DND-41 (cell line): ENCODE data around the gene S100A16.

Source experiments
- ATAC-seq: fragments of 200-7000 bp; cut with Tn5 transposase; 3 replicates; pipeline ENCODE4 v1.9.1; 2021; ENCODE audit warnings: low read depth; ENCODE audit not compliant: insufficient read depth
- DNase-seq: peaks from one replicate; pipeline ENCODE4 v3.0.0-alpha.2; 2020
- H2AFZ ChIP-seq: 2 replicates; pipeline ENCODE4 v1.6.0; 2012; ENCODE audit warnings: low read depth, low read length
- H3K27ac ChIP-seq: 2 replicates; pipeline ENCODE4 v1.5.1; 2012; ENCODE audit warnings: low read length, inconsistent platforms
- H3K27me3 ChIP-seq: fragments of 200-600 bp; sonication (generic); 2 replicates; pipeline ENCODE4 v1.6.0; 2012; ENCODE audit warnings: low read length, mild to moderate bottlenecking, inconsistent platforms; ENCODE audit not compliant: insufficient read depth, poor library complexity
- H3K36me3 ChIP-seq: 2 replicates; pipeline ENCODE4 v1.5.1; 2012; ENCODE audit warnings: low read length, inconsistent platforms; ENCODE audit not compliant: insufficient read depth
- H3K4me1 ChIP-seq: 2 replicates; pipeline ENCODE4 v1.5.1; 2012; ENCODE audit warnings: mild to moderate bottlenecking, low read length; ENCODE audit not compliant: insufficient read depth
- H3K4me2 ChIP-seq: 2 replicates; pipeline ENCODE4 v1.6.0; 2012; ENCODE audit warnings: mild to moderate bottlenecking, moderate library complexity, low read length, inconsistent platforms; ENCODE audit not compliant: insufficient read depth
- H3K4me3 ChIP-seq, 2 experiments: fragments of 200-600 bp in 1 of 2; shearing (Covaris generic) in 1 of 2; 2 replicates each; pipeline ENCODE4 v1.5.1; 2012 to 2016; ENCODE audit warnings: inconsistent platforms in 2 of 2, low read length in 2 of 2, mild to moderate bottlenecking in 2 of 2, low read depth in 1 of 2, moderate library complexity in 1 of 2
- H3K79me2 ChIP-seq: 2 replicates; pipeline ENCODE4 v1.6.0; 2012; ENCODE audit warnings: low read length, inconsistent platforms; ENCODE audit not compliant: insufficient read depth
- H3K9ac ChIP-seq: 2 replicates; pipeline ENCODE4 v1.6.0; 2012; ENCODE audit warnings: low read depth, mild to moderate bottlenecking, inconsistent platforms, low read length, moderate library complexity
- H3K9me3 ChIP-seq: 2 replicates; pipeline ENCODE4 v1.5.1; 2012; ENCODE audit warnings: low read length, moderate library complexity, mild to moderate bottlenecking, inconsistent platforms; ENCODE audit not compliant: insufficient read depth, severe bottlenecking
- H4K20me1 ChIP-seq: 2 replicates; pipeline ENCODE4 v1.6.0; 2012; ENCODE audit warnings: low read length; ENCODE audit not compliant: insufficient read depth
- CTCF ChIP-seq: IDR thresholded peaks from 2 replicates; pipeline ENCODE4 v1.5.1; 2012; ENCODE audit warnings: borderline replicate concordance, low read length, moderate library complexity, mild to moderate bottlenecking; ENCODE audit not compliant: poor library complexity, severe bottlenecking; ENCODE audit errors: extremely low read depth
- EZH2 ChIP-seq: IDR thresholded peaks from 3 replicates; pipeline ENCODE4 v1.6.1; 2012; ENCODE audit warnings: borderline replicate concordance, low read depth, mild to moderate bottlenecking, moderate library complexity, low read length, inconsistent platforms; ENCODE audit not compliant: severe bottlenecking

The S100A16 gene

GRCh38 chr1:153611356-153611755 is 1.6 kb downstream of the S100A16 start:
- Histone ChIP-seq H3K4me1 (no peaks in the 10 kb centered on the region), H2AFZ (no peak overlapping the region), H3K4me2 (no peak overlapping the region), H3K4me3 (no peak overlapping the region), H3K27me3 (no peaks in the 10 kb centered on the region), H3K79me2 (no peaks in the 10 kb centered on the region), H3K9me3 (no peaks in the 10 kb centered on the region), H3K36me3 (no peaks in the 10 kb centered on the region), H3K9ac (no peak overlapping the region), H4K20me1 (no peaks in the 10 kb centered on the region), H3K27ac (no peak overlapping the region)
- ATAC-seq: no peak
- no peak for DNase-seq
- TF ChIP-seq EZH2 (no peak), CTCF (no peak)

GRCh38 chr1:153610811-153611301 is 2.1 kb downstream of the S100A16 start:
- Histone ChIP-seq H3K27ac (no peak overlapping the region), H3K4me1 (no peaks in the 10 kb centered on the region), H3K9ac (no peak overlapping the region), H3K9me3 (no peaks in the 10 kb centered on the region), H3K4me2 (no peak overlapping the region), H2AFZ (no peak overlapping the region), H4K20me1 (no peaks in the 10 kb centered on the region), H3K79me2 (no peaks in the 10 kb centered on the region), H3K4me3 (no peak overlapping the region), H3K27me3 (no peaks in the 10 kb centered on the region), H3K36me3 (no peaks in the 10 kb centered on the region)
- no peak for ATAC-seq
- DNase-seq: no peak
- no peak for TF ChIP-seq EZH2
- no peak for TF ChIP-seq CTCF

GRCh38 chr1:153610334-153610733 is 2.6 kb downstream of the S100A16 start:
- ATAC-seq (no peak), DNase-seq (no peak)
- no peaks in the 10 kb centered on the region for H3K9me3 ChIP-seq
- no peak for TF ChIP-seq CTCF
- TF ChIP-seq EZH2: no peak
- H4K20me1 ChIP-seq: no peaks in the 10 kb centered on the region
- no peaks in the 10 kb centered on the region for H3K36me3 ChIP-seq
- H2AFZ ChIP-seq: no peak overlapping the region
- no peaks in the 10 kb centered on the region for H3K27me3 ChIP-seq
- no peak overlapping the region for H3K9ac ChIP-seq
- H3K79me2 ChIP-seq: no peaks in the 10 kb centered on the region
- H3K4me3 ChIP-seq: no peak overlapping the region
- H3K27ac ChIP-seq: no peak overlapping the region
- no peaks in the 10 kb centered on the region for H3K4me1 ChIP-seq
- no peak overlapping the region for H3K4me2 ChIP-seq

GRCh38 chr1:153609585-153609907 is 3.4 kb downstream of the S100A16 start:
- TF ChIP-seq CTCF (no peak), EZH2 (no peak)
- no peaks in the 10 kb centered on the region for H3K79me2 ChIP-seq
- H3K9me3 ChIP-seq: no peaks in the 10 kb centered on the region
- ATAC-seq (no peak), DNase-seq (no peak)
- no peak overlapping the region for H3K4me3 ChIP-seq
- H4K20me1 ChIP-seq: no peaks in the 10 kb centered on the region
- no peak overlapping the region for H3K4me2 ChIP-seq
- no peaks in the 10 kb centered on the region for H3K4me1 ChIP-seq
- no peak overlapping the region for H2AFZ ChIP-seq
- no peak overlapping the region for H3K27ac ChIP-seq
- no peaks in the 10 kb centered on the region for H3K27me3 ChIP-seq
- no peaks in the 10 kb centered on the region for H3K36me3 ChIP-seq
- H3K9ac ChIP-seq: no peak overlapping the region
